ENCODE measurements around the gene LORICRIN.

LORICRIN gene, protein sequence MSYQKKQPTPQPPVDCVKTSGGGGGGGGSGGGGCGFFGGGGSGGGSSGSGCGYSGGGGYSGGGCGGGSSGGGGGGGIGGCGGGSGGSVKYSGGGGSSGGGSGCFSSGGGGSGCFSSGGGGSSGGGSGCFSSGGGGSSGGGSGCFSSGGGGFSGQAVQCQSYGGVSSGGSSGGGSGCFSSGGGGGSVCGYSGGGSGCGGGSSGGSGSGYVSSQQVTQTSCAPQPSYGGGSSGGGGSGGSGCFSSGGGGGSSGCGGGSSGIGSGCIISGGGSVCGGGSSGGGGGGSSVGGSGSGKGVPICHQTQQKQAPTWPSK

DNA sequence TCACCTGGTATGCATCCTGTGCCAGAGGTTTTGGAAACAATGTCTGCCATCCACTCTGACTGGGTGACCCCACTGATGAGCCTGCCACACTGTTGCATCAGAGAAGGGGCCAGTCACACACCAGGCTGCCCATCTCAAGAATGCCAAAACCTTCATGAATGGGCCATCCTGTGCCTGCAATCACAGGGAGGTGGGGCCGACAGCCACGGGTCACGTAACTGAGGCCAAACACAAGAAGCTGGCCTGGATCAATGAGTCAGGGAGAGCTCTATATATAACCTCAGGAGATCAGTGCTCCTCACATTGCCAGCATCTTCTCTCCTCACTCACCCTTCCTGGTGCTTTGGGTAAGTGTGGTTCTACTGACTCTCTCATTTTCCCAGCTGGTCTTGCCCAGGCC lies at the start of gene LORICRIN:
LORICRIN (plus strand) TSS at position 301 of the 400 bp plus-strand sequence. CDS start 1,263 bp downstream, outside the sequence.
- TF ChIP-seq, protein P1, sequence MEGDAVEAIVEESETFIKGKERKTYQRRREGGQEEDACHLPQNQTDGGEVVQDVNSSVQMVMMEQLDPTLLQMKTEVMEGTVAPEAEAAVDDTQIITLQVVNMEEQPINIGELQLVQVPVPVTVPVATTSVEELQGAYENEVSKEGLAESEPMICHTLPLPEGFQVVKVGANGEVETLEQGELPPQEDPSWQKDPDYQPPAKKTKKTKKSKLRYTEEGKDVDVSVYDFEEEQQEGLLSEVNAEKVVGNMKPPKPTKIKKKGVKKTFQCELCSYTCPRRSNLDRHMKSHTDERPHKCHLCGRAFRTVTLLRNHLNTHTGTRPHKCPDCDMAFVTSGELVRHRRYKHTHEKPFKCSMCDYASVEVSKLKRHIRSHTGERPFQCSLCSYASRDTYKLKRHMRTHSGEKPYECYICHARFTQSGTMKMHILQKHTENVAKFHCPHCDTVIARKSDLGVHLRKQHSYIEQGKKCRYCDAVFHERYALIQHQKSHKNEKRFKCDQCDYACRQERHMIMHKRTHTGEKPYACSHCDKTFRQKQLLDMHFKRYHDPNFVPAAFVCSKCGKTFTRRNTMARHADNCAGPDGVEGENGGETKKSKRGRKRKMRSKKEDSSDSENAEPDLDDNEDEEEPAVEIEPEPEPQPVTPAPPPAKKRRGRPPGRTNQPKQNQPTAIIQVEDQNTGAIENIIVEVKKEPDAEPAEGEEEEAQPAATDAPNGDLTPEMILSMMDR (conservative IDR thresholded peaks at IDR 0.05; ENCODE audit: low read depth, low read length): no peak
- no peak within 1 kb of the TSS for H3K4me3 ChIP-seq (ENCODE audit: low read depth, low read length)
- DNase-seq (ENCODE audit: low read depth): no peak

DNA sequence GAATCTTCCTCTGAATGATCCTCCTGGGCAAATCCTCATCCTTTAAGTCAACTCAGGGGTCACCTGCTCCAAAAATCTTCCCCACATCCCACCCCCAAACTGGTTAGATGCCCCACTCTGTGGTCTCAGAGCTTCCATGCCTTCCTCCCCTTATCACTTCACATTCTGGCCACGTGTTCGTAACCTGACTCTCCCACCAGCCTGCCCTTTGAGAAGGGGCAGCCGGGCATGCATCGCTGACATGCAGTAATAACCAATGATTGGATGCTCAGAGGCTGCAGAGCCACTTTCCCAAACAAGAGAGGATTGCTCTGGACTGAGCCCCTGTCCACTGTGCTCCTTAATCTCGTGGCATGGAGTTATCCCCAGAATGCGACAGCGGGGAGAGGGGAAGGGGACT lies 49.3 kb upstream of the LORICRIN start:
- DNase-seq (ENCODE audit: low read depth): no peak
- TF ChIP-seq, protein P1 (conservative IDR thresholded peaks at IDR 0.05; ENCODE audit: low read depth, low read length): no peak
- H3K4me3 ChIP-seq (ENCODE audit: low read depth, low read length): no peak overlapping the region

DNA sequence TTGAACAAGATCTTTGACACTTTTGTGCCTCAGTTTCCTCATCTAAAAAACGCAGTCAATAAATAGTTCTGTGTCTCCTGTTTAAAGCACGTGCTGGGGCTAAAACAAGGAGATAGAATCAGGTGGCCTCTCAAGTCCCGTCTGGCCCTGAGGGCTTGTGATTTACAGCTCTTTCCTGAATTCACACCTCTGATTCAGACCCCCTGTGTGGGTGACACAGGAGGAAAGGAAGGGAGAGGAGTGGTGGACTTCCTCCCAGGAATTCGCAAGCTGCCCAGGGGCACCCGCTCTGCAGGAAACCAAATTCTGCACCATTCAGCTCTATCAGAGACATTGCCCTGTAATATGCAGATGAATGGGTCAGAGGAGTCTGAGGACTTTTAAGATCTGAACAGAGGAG lies 47.3 kb upstream of the LORICRIN start:
- H3K4me3 ChIP-seq (ENCODE audit: low read depth, low read length): no peak overlapping the region
- no peak for DNase-seq (ENCODE audit: low read depth)
- TF ChIP-seq, protein P1 (conservative IDR thresholded peaks at IDR 0.05; ENCODE audit: low read depth, low read length): no peak

DNA sequence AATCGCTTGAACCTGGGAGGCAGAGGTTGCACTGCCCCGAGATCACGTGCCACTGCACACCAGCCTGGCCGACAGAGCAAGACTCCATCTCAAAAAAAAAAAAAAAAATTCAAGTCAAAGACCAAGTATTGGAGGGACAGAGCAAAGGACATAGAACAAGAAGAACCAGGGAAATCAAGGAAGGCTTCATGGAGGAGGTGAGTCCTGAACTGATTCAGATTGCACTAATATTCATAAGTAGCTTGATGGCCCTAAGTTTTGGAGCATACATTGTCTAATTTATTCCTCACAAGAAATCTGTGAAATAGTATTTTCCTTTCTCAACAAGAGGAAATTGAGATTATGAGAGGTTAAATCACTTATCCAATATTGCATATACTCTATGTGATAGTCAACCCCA lies 46.0 kb upstream of the LORICRIN start:
- DNase-seq (ENCODE audit: low read depth): no peak
- H3K4me3 ChIP-seq (ENCODE audit: low read depth, low read length): no peak overlapping the region
- TF ChIP-seq, protein P1 (conservative IDR thresholded peaks at IDR 0.05; ENCODE audit: low read depth, low read length): no peak

DNA sequence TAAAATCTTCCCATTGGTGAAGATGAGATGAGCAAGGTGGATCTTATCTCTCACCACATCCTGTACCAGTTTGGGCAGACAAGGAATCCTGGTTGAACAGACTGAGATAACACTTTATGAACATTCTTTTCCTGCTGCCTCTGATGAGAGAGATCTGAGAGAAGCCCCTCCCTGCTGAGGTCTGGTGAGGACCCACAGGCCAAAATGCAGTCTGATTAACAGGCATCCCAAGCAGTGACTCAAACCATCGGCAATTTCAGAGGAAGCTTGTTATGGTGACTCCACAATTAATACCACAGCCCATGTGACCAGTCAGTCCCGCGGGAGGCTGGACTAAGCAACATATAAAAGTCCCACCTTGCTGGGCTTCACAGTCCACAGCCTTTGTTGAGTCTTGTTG lies 42.3 kb upstream of the LORICRIN start, which contains the start of gene PRR9:
PRR9 (plus strand) TSS at position 373 of the 400 bp plus-strand sequence. CDS start 561 bp downstream, outside the sequence.
- TF ChIP-seq, protein P1 (conservative IDR thresholded peaks at IDR 0.05; ENCODE audit: low read depth, low read length): no peak
- no peak within 1 kb of the TSS for H3K4me3 ChIP-seq (ENCODE audit: low read depth, low read length)
- DNase-seq (ENCODE audit: low read depth): no peak

DNA sequence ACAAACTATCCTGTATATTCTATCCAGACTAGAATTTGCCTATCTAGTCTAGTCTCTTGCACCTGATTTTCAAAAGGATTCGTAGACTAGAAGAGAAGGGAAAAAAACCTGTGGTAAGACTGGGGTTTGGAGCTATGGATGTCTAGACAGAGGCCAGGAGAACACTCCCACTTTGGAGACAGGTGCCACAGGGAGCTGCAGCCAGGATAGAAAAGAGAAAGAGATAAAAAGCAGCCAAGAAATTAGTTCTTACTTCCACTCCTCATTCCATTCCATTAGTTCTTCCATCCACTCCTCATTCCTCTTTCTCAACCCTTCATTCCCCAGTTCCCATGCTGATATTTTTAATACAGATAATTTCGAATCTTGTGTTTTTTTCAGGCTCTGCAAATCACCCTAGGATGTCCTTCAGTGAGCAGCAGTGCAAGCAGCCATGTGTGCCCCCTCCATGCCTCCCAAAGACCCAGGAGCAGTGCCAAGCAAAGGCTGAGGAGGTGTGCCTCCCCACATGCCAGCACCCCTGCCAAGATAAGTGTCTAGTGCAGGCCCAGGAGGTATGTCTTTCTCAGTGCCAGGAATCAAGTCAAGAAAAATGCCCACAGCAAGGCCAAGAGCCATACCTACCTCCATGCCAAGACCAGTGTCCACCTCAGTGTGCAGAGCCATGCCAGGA lies 41.6 kb upstream of the LORICRIN start:
- no peak for DNase-seq (ENCODE audit: low read depth)
- TF ChIP-seq, protein P1 (conservative IDR thresholded peaks at IDR 0.05; ENCODE audit: low read depth, low read length): no peak
- H3K4me3 ChIP-seq (ENCODE audit: low read depth, low read length): no peak overlapping the region

All from choroid plexus epithelial cell (primary cell).